CD4-positive, alpha-beta T cell treated with Interleukin-2 at 100 ng/mL for 4 hours (primary cell): Measurements from ENCODE around the gene EIF3L.
"Not testable (repeated sequence)": the region's sequence is repeated elsewhere in the genome, so short reads cannot be mapped to it uniquely, and the experiment has no call there.

Source experiments
- DNase-seq: peaks from one replicate; pipeline ENCODE4 v3.0.0-alpha.2; 2020; ENCODE audit warnings: low spot score

The EIF3L gene

DNA sequence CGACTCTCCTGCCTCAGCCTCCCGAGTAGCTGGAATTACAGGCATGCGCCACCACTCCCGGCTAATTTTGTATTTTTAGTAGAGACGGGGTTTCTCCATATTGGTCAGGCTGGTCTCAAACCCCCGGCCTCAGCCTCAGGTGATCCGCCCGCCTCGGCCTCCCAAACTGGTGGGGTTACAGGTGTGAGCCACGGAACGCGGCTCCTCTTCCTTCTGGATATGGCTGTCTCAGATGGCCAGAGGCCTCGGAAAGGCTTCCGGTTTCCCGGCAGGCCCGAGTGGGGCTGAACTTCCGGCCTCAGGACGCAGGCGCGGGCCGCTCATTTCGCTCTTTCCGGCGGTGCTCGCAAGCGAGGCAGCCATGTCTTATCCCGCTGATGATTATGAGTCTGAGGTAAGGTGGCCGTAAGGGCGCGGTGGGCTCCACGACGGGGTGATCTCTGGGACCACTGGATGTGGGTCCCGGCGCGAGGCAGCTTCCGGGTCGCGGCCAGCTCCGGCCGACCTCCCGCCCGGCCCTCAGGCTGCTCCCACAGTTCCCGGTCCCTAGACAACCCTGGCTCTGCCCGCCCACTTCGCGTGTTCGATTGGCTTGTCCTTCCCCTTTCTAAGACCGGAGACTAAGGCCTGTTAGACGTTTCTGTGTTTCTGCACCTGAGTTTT lies at the start of gene EIF3L:
Gene EIF3L (plus strand): TSS at position 331 of the 663 bp plus-strand sequence. CDS start 31 bp downstream, at position 362.
- peak; percentile 87 for DNase-seq

DNA sequence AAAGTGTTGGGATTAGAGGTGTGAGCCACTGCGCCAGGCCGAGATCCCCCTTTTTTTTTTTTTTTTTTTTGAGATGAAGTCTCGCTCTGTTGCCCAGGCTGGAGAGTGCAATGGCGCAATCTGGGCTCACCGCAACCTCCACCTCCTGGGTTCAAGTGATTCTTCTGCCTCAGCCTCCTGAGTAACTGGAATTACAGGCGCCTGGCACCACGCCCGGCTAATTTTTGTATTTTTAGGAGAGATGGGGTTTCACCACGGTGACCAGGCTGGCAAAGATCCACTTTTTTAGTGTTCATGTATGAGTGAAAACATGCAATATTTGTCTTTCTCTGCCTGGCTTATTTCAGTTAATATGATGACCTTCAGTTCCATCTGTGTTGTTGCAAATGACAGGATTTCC lies 49.2 kb upstream of the EIF3L start:
- DNase-seq = not testable (repeated sequence)

DNA sequence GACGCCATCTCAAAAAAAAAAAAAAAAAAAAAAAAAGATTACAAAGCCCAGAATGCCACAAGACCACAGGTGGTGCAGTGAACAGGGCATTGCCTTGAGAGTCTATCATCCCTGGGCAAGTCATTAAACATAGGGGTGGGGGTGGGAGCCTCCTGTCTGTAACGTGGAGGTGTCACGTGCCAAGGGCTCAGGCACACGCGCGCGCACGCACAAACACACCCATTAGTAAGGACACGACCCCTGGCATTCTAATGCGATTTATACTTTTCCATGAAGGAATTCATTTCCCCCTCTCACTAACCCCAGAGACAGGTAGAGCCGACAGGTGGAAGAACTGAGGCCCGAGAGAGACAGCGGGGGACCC lies 47.3 kb upstream of the EIF3L start:
- no peak for DNase-seq

DNA sequence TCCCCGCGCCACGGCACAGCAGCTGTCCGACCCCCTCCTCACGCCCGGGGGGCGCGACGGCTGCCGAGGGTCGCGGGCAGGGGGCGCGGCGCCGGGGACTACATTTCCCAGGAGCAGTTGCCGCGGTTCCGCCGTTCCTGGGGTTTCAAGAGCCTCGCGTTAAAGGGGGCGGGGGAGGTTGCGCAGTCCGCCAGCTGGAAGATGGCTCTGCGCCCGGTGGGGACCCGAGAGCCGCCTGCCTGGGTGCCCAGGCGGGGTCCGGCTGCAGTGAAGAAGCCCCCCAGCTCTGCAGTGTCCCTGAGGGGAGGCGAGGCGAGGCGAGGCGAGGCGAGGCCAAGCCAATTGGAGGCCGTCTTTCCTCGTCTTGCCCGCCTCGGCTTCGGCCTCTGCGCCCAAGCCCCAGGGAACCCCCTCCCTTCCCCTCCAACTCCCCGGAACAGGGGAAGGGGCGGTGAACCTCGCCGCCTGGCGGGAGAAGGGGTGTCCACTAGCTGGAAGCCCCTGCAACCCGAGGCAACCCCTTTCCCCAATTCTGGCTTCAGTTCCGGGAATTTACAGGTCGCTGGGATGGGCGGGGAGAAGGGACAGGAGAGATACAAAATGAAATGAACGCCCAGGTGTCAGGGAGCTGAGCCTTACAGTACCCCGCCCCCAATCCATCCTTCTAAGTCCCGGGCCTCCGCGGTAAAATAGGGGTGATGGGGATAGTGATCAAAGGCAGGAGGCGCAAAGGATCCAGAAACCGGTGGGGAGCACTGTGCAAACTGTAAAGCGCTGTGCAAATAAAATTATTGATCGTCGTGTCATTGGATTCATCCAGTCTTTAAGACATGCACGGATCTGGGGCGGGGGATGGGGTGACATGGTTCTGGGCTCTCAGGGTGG lies 46.7 kb upstream of the EIF3L start:
- DNase-seq = no peak

DNA sequence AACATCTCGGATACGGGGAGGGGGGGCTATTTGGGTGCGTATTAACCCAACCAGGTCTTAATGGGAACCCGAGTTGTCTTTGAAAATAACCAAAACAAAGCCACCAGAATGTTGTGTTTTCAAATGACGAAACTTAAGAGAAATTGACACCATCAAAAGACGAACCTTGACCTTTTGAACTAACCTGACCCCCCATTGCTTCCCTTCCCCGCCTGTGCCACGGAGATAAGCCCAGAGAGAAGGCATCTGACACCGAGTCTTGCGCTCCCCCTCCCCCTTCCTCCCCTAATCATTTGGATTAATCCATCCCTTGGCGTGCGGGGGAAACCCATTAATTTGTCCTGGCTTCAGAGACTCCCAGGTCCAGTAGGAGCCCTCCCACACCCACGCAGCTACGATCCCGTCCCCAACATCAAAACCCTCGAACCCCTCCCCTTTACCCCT lies 46.0 kb upstream of the EIF3L start:
- no peak for DNase-seq

DNA sequence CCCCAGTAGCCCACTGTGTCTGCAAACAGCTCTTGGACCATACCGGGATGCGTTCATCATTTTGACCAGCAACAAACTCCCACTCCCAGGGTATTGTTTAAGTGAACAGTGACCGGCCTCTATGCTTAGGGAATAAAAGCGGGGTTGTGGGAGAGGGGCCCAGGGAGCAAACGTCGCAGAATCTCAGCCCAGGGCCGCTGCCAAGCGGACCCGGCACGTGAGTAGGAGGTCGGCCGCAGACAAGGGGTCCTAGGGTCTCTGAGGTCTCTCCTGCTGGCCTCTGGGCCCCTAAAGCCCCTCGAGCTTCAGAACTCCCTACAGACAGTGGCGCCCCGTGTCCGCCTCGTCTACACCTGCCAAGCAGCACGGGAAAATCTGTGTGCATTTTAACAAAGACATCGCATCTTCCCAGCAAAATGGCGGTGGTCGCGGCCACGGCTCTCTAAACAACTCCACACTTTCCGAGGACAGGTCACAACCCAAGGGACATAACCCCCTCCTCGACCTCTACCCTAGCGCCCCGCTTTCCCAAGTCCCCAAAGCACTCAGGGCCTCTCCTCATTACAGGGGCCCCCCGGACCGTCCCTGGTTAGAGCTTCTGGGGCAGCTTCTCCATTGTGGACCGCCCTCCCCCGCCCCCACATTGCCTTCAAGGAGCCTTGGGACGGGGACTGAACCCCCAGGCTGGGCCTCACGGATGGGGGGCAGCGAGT lies 45.4 kb upstream of the EIF3L start:
- no peak for DNase-seq

DNA sequence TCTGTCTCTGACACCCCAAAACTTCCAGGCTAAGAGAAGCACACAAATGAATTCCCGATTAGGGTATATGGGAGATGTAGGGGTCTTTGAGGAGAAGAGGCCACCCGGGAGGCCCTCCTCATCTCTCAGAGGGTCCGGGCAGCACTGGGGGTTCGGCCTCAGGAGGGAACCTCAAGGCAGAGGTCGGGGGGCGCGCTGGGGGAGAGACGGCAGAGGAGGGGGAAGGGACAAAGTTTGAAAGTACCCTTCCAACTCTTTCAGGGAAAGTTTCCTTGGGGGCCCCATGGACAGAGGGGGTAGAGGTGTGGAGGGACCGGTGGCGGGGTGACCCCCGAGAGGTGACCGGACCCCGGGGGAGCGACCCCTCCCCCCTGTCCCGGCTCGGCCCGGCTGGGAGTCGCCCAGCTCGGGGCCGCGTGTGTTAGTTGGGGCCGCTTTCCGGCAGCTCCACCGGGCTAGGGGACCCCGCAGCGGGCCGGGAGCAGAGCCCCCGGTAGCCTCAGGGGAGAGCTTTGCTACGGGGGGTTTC lies 44.8 kb upstream of the EIF3L start:
- DNase-seq = no peak

DNA sequence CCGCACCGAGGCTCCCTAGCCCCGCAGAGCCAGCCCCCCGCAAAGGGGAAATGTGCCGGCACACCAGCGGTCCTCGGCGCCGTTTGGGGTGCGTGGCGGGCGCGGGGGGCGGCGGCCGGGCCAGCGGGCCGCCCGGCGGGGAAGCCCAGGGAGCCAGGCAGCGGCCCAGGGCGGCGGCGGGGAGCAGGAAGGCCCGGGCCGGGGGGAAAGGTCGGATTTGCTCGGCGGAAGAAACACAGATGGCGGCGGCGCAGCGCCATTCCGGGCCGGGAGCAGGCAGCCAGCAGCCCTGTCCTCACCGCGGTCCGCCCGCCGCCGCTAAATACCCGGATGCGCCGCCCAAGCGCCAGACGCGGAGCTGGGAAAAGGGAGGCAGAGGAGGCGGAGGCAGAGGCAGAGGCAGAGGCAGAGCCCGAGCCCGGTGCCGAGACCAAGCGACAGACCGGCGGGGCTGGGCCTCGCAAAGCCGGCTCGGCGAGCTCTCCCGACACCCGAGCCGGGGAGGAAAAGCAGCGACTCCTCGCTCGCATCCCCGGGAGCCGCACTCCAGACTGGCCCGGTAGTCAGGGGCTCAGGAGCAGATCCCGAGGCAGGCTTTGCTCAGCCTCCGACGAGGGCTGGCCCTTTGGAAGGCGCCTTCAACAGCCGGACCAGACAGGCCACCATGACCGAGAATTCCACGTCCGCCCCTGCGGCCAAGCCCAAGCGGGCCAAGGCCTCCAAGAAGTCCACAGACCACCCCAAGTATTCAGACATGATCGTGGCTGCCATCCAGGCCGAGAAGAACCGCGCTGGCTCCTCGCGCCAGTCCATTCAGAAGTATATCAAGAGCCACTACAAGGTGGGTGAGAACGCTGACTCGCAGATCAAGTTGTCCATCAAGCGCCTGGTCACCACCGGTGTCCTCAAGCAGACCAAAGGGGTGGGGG lies 44.1 kb upstream of the EIF3L start:
- DNase-seq = peak; percentile 68

DNA sequence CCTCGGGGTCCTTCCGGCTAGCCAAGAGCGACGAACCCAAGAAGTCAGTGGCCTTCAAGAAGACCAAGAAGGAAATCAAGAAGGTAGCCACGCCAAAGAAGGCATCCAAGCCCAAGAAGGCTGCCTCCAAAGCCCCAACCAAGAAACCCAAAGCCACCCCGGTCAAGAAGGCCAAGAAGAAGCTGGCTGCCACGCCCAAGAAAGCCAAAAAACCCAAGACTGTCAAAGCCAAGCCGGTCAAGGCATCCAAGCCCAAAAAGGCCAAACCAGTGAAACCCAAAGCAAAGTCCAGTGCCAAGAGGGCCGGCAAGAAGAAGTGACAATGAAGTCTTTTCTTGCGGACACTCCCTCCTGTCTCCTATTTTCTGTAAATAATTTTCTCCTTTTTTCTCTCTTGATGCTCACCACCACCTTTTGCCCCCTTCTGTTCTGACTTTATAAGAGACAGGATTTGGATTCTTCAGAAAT lies 43.4 kb upstream of the EIF3L start:
- no peak for DNase-seq

DNA sequence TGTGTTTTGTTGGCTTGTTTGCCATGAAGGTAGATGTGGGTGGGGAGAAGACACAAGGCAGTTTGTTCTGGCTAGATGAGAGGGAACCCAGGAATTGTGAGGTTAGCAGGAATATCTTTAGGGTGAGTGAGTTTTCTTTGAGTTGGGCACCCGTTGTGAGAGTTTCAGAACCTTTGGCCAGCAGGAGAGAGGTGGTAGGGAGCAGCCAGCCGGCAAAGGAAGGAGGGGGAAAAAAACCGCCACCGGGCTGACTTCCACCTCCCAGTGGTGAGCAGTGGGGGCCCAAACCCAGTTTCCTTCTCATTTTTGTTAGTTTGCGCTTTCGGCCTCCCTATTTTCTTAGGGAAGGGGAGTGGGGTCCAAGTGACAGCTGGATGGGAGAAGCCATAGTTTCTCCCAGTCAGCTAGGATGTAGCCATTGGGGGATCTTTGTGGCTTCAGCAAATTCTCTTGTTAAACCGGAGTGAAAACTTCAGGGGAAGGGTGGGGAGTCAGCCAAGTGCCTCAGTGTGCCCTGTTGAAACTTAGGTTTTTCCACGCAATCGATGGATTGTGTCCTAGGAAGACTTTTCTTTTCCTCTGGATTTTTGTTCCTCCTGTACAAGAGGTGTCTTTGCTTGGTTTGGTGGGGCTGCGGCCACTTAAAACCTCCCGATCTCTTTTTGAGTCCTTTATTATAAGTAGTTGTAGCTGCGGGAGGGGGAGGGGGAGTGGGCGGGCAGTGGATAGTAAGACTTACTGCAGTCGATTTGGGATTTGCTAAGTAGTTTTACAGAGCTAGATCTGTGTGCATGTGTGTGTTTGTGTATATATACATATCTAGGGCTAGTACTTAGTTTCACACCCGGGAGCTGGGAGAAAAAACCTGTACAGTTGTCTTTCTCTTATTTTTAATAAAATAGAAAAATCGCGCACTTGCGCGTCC lies 42.5 kb upstream of the EIF3L start:
- DNase-seq = no peak

DNA sequence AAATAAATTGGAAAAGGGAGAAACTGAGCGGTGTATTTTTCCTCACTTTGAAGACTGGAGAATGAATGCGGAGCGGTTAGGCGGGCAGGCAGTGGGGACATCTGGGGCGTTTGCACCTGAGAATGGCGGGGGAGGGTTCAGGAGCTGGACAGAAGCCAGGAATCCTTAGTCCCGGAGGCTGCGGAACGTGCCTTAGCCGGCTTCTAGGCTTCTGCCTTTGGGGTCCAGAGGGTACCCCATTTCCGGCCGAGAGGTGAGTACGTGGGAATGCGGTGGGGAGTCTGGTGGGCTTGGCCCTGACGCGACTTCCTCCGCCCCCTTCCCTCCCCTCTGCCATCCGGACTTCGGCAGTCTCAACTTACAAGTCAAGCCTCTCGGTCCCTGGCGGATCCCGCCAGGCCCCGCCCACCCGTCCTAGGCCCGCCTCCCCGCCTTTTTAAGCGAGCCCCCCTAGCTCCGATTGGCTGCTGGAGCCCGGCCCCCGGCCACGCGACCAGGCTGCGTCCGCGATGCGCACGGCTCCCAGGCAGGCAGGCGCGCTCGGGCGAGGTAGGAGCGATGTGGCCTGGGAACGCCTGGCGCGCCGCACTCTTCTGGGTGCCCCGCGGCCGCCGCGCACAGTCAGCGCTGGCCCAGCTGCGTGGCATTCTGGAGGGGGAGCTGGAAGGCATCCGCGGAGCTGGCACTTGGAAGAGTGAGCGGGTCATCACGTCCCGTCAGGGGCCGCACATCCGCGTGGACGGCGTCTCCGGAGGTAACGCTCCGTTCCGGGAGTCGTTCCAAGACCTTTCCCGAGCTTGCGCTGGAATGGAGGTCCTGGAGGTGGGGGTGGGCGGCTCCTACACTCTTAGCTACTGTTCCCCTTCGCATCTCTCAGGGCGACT lies 41.6 kb upstream of the EIF3L start, which contains the start of gene GCAT:
Gene GCAT (plus strand): TSS at position 525 of the 884 bp plus-strand sequence. CDS start 34 bp downstream, at position 559.
- peak; percentile 90 for DNase-seq

DNA sequence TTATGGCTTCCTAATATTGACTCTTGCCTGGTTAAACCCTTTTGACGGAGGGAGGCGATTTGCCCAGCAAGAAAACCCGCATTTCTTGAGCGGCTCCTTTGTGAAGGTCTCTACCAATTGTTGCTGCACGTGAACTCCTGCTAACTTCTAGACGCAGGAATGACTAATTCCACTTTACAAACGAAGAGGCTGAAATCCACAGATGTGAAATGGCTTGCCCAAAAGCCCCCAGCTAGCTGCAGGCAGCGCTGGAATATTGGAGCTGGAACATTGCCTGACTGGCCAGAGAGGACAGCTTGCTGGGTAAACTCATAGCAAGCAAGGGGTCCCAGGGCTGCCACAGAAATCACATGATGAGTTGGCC lies 40.9 kb upstream of the EIF3L start:
- DNase-seq = no peak

DNA sequence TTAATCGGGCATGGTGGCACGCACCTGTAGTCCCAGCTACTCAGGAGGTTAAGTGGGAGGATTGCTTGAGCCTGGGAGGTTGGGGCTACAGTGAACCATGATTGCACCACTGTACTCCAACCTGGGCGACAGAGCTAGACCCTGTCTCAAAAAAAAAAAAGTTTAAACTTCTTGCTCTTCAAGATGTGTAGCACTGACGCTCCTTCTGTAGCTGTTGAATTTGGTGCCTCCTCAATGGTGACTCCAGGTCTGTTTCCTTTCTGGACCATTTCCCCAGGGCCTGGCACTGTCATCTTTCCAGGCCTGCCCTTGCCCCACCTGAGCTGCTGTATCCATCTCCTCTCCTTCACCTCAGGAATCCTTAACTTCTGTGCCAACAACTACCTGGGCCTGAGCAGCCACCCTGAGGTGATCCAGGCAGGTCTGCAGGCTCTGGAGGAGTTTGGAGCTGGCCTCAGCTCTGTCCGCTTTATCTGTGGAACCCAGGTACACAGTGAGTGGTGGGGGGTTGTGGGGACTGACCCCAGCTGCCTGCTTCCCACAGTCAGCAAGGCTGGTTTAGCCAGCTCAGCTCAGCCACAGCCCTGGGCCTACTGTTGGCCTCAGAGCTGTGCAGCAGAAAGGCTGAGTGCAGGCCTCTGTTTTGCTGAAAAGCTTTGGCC lies 39.4 kb upstream of the EIF3L start:
- no peak for DNase-seq

DNA sequence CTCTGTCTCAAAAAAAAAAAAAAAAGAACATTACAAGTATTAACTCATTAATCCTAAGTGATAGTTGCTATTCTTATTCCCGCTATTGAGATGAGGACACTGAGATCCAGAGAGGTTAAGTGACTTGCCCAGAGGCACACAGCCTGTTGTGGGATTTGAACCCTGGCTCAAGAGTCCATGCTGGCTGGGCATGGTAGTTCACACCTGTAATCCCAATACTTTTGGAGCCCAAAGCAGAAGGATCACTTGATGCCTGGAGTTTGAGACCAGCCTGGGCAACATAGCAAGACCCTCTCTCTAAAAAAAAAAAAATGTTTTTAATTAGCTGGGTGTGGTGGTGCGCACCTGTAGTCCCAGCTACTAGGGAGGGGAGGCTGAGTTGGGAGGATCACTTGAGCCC lies 37.4 kb upstream of the EIF3L start:
- no peak for DNase-seq

DNA sequence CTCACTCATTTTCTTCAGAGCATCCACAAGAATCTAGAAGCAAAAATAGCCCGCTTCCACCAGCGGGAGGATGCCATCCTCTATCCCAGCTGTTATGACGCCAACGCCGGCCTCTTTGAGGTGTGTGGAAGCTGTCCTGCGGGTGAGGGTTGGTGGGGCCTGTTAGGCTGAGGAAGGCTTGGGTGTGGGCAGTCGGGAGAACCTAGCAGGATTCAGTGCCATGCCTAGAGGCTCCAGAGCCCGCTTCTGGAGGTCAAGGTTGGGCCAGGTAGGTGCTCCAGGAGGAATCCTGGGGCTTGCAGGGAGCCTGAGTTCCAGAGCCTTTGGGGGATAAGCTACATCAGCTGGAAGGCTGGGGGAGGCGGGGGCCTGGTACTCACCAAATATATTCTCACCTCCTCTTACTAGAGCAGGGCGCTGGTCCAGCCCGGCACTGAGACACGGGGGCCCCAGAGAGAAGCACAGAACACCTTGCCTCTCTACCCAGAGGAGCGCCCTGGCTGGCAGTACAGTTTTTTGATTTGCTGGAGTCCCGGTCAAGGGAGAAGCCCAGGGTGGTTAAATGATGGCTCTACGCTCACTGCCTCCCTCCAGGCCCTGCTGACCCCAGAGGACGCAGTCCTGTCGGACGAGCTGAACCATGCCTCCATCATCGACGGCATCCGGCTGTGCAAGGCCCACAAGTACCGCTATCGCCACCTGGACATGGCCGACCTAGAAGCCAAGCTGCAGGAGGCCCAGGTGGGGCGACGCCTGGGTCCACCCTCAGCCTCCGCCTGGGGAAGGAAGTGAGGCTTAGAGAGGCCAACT lies 36.1 kb upstream of the EIF3L start:
- no peak for DNase-seq

DNA sequence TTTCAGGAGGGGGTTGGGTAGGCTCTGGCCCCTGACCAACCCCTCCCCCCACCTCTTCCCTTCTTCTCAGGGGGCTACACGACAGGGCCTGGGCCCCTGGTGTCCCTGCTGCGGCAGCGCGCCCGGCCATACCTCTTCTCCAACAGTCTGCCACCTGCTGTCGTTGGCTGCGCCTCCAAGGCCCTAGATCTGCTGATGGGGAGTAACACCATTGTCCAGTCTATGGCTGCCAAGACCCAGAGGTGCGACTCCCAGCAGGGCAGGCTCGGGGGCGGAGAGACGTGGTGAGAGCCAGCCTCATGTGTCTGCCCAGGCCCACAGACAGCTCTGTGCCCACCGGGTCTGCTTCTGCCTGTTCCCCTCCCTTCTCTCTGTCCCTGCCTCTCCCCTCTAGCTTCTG lies 33.6 kb upstream of the EIF3L start:
- no peak for DNase-seq

DNA sequence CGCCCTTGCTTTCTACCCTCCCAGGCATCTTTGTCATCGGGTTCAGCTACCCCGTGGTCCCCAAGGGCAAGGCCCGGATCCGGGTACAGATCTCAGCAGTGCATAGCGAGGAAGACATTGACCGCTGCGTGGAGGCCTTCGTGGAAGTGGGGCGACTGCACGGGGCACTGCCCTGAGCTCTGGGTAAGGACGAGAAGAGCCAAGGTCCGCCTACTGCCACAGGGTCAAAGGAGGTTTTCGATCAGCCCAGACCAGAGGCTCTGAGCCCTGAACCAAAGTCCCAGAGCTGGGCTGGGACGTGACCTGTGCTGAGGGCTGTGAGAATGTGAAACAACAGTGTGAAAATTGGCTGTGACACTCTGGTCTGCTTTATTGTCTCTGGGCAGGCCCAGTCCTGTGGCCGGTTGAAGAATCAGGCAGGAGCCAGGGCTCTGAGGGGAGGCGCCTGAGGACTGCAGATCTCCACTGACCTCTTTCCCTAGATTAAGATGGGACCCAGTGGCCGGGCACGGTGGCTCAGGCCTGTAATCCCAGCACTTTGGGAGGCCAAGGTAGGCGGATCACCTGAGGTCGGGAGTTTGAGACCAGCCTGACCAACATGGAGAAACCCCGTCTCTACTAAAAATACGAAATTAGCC lies 32.6 kb upstream of the EIF3L start:
- DNase-seq = no peak
